ENCODE measurements around the gene SLC25A21.

The SLC25A21 gene

GRCh38 chr14:36655963-36656686 lies 516.3 kb downstream of the SLC25A21 start:
- Histone ChIP-seq H3K9me3 (ENCODE audit: insufficient read depth, low read length) (no peaks in the 10 kb centered on the region), H4K20me1 (ENCODE audit: low read depth, low read length) (no peaks in the 10 kb centered on the region), H3K36me3 (ENCODE audit: low read length) (no peaks in the 10 kb centered on the region), H3K27me3 (ENCODE audit: low read length) (no peaks in the 10 kb centered on the region), H3F3A (ENCODE audit: insufficient read depth) (no peaks in the 10 kb centered on the region), H2AFZ (ENCODE audit: low read depth, low read length, severe bottlenecking) (no peak overlapping the region), H3K9ac (ENCODE audit: low read length) (no peak overlapping the region), H3K4me2 (ENCODE audit: low read depth, low read length, poor library complexity, severe bottlenecking) (no peak overlapping the region), H3K27ac (ENCODE audit: low read depth, low read length) (no peak overlapping the region), H3K4me3 (ENCODE audit: insufficient read depth, low read length, poor library complexity, severe bottlenecking) (no peak overlapping the region), H3K79me2 (ENCODE audit: insufficient read depth, low read length) (no peaks in the 10 kb centered on the region), H3K9me2 (replicated peaks; ENCODE audit: insufficient read depth, low read length) (no peaks in the 10 kb centered on the region)
- TF ChIP-seq CTCF (IDR thresholded peaks at IDR 0.05; ENCODE audit: insufficient read depth, low read length, poor library complexity, severe bottlenecking): no peak

GRCh38 chr14:36655571-36655962 lies 516.8 kb downstream of the SLC25A21 start:
- Histone ChIP-seq H3K27me3 (ENCODE audit: low read length) (no peaks in the 10 kb centered on the region), H3F3A (ENCODE audit: insufficient read depth) (no peaks in the 10 kb centered on the region), H3K27ac (ENCODE audit: low read depth, low read length) (no peak overlapping the region), H3K9me2 (replicated peaks; ENCODE audit: insufficient read depth, low read length) (no peaks in the 10 kb centered on the region), H2AFZ (ENCODE audit: low read depth, low read length, severe bottlenecking) (no peak overlapping the region), H3K36me3 (ENCODE audit: low read length) (no peaks in the 10 kb centered on the region), H3K4me3 (ENCODE audit: insufficient read depth, low read length, poor library complexity, severe bottlenecking) (no peak overlapping the region), H3K79me2 (ENCODE audit: insufficient read depth, low read length) (no peaks in the 10 kb centered on the region), H4K20me1 (ENCODE audit: low read depth, low read length) (no peaks in the 10 kb centered on the region), H3K9me3 (ENCODE audit: insufficient read depth, low read length) (no peaks in the 10 kb centered on the region), H3K4me2 (ENCODE audit: low read depth, low read length, poor library complexity, severe bottlenecking) (no peak overlapping the region), H3K9ac (ENCODE audit: low read length) (no peak overlapping the region)
- TF ChIP-seq EZH2phosphoT487 (conservative IDR thresholded peaks at IDR 0.05; ENCODE audit: low read length) (no peak), CTCF (IDR thresholded peaks at IDR 0.05; ENCODE audit: insufficient read depth, low read length, poor library complexity, severe bottlenecking) (no peak)

- no peaks in the 10 kb centered on the region for H3K36me3 ChIP-seq (ENCODE audit: low read length)
- H3K9me2 ChIP-seq (replicated peaks; ENCODE audit: insufficient read depth, low read length): no peaks in the 10 kb centered on the region
- H3F3A ChIP-seq (ENCODE audit: insufficient read depth): no peaks in the 10 kb centered on the region
Measured at GRCh38 chr14:36654794-36655381, 517.5 kb downstream of the SLC25A21 start.

More at GRCh38 chr14:36654794-36655381, 517.5 kb downstream of the SLC25A21 start:
- Histone ChIP-seq H3K27ac (ENCODE audit: low read depth, low read length) (no peak overlapping the region), H3K9me3 (ENCODE audit: insufficient read depth, low read length) (no peaks in the 10 kb centered on the region), H2AFZ (ENCODE audit: low read depth, low read length, severe bottlenecking) (no peak overlapping the region), H3K4me2 (ENCODE audit: low read depth, low read length, poor library complexity, severe bottlenecking) (no peak overlapping the region), H3K9ac (ENCODE audit: low read length) (no peak overlapping the region), H3K27me3 (ENCODE audit: low read length) (no peaks in the 10 kb centered on the region), H4K20me1 (ENCODE audit: low read depth, low read length) (no peaks in the 10 kb centered on the region), H3K79me2 (ENCODE audit: insufficient read depth, low read length) (no peaks in the 10 kb centered on the region), H3K4me3 (ENCODE audit: insufficient read depth, low read length, poor library complexity, severe bottlenecking) (no peak overlapping the region)
- no peak for TF ChIP-seq EZH2phosphoT487 (conservative IDR thresholded peaks at IDR 0.05; ENCODE audit: low read length)

All from SU-DHL-6 (cell line).